ENCODE results near the gene RNF125.

DNA sequence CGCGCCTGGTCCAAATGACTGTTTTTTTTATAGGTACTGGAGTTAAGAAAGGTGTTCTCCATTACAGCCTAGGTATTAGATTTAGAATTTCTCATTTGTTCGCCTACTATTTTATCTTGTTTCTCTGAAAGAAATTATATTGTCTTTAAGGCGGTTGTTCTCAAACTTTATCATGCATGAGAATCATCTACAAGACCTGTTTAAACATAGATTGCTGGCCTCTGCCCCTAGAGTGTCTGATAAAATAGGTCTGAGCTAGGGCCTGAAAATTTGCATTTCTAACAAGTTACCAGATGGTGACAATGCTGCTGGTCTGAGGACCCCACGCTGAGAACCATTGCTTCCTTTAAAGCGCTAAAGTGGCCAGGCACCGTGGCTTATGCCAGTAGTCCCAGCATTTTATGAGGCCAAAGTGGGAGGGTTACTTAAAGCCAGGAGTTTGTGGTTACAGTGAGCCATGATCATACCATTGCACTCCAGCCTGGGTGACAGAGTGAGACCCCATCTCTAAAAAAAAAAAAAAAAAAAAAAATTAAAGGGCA is 39.1 kb downstream of the RNF125 start:
- TF ChIP-seq CTCF (IDR thresholded peaks at IDR 0.05; ENCODE audit: low read depth, low read length) (no peak), EZH2phosphoT487 (IDR thresholded peaks at IDR 0.05; ENCODE audit: low read depth) (no peak)

Measured in OCI-LY3 (cell line).